ENCODE data around the gene NCOA3.

NCOA3 gene

DNA sequence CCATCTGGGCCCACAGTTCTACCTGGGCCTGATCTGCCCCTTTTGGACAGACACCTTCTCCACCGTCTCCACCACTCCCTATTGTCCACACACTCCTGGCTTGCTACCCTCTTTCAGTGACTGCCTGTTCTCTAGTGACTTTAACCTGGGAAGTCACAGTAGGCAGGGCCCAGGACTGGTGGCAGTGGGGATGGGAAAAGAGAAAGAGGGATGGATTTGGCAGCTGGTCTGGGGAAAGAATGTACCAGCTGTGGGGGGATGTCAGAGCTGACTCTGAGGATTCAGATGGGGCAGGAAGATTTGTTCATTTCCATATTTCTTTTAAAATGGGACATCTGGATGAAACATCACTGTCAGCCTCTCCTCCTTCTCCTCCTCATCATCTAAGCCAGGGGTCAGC, 198.1 kb downstream of the NCOA3 start:
- in situ Hi-C loops (cut with MboI; ENCODE audit: low pct_unique_long_range_greater_than_20kb, low sequenced_read_pairs, unreplicated experiment), result loop anchor here (25.0 kb wide), 1 partner anchor 912 kb away; no protein-coding TSS in a partner anchor
- DNase-seq (ENCODE audit: low spot score), result no peak
- TF ChIP-seq, protein P1, sequence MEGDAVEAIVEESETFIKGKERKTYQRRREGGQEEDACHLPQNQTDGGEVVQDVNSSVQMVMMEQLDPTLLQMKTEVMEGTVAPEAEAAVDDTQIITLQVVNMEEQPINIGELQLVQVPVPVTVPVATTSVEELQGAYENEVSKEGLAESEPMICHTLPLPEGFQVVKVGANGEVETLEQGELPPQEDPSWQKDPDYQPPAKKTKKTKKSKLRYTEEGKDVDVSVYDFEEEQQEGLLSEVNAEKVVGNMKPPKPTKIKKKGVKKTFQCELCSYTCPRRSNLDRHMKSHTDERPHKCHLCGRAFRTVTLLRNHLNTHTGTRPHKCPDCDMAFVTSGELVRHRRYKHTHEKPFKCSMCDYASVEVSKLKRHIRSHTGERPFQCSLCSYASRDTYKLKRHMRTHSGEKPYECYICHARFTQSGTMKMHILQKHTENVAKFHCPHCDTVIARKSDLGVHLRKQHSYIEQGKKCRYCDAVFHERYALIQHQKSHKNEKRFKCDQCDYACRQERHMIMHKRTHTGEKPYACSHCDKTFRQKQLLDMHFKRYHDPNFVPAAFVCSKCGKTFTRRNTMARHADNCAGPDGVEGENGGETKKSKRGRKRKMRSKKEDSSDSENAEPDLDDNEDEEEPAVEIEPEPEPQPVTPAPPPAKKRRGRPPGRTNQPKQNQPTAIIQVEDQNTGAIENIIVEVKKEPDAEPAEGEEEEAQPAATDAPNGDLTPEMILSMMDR (IDR thresholded peaks at IDR 0.05; ENCODE audit: extremely low read depth, insufficient read depth, missing control alignments), result no peak

DNA sequence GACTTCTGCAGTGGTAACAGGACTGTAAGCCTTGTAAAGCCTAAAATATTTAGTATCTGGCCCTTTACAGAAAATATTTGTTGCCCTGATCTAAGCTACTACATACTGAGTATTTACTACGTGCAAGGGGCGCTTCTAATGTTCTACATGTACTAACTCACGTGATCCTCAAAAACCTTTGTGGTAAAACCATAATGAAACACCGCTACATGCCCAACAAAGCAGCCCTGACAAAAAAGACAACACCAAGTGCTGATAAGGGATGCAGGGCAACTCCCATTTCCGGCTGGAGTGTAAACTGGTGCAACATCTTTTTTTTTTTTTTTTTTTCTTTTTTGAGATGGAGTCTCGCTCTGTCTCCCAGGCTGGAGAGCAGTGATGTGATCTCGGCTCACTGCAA, 198.6 kb downstream of the NCOA3 start:
- in situ Hi-C loops (cut with MboI; ENCODE audit: low pct_unique_long_range_greater_than_20kb, low sequenced_read_pairs, unreplicated experiment), result loop anchor here (25.0 kb wide), 1 partner anchor 912 kb away; no protein-coding TSS in a partner anchor
- no peak for DNase-seq (ENCODE audit: low spot score)
- TF ChIP-seq, protein P1 (IDR thresholded peaks at IDR 0.05; ENCODE audit: extremely low read depth, insufficient read depth, missing control alignments), result no peak

DNA sequence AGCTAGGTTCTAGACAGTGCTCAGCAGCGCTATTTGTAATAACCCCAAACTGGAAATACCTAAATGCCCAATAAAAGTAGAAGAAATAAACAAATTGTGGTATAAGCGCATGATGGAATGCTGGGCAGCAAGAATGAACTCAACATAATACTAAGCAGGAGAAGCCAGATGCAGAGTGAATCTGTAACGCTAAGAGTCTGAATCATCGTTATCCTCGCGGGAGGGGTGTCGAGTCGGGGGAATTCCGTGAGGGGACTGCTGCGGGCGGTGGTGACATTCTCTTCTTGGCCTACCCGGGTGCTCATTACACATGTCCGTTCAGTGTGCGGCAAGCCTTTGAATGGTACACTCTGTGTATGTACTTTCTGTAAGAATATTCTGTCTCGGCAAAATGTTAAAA, 199.9 kb downstream of the NCOA3 start:
- DNase-seq (ENCODE audit: low spot score), result no peak
- TF ChIP-seq, protein P1 (IDR thresholded peaks at IDR 0.05; ENCODE audit: extremely low read depth, insufficient read depth, missing control alignments), result no peak
- in situ Hi-C loops (cut with MboI; ENCODE audit: low pct_unique_long_range_greater_than_20kb, low sequenced_read_pairs, unreplicated experiment), result loop anchor here (25.0 kb wide), 1 partner anchor 911 kb away; no protein-coding TSS in a partner anchor

DNA sequence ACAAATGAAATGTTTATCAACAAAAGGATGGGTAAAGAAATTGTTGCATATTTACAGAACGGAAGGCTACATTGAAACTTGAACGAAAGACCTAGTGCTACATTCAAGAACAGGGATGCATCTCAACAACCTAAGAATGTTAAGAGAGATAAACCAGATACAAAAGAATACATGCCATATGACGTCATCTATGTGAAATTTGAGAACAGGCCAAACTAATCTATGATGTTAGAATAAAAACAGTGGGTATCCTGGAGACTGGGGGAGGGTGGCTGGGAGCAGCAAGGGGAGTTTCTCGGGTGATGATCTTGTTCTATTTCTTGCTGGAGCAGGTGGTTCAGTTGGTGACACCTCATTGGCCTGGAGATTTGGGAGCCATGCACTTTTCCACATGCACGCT, 202.1 kb downstream of the NCOA3 start:
- no peak for DNase-seq (ENCODE audit: low spot score)
- TF ChIP-seq, protein P1 (IDR thresholded peaks at IDR 0.05; ENCODE audit: extremely low read depth, insufficient read depth, missing control alignments), result no peak
- in situ Hi-C loops (cut with MboI; ENCODE audit: low pct_unique_long_range_greater_than_20kb, low sequenced_read_pairs, unreplicated experiment), result loop anchor here (25.0 kb wide), 1 partner anchor 909 kb away; no protein-coding TSS in a partner anchor

DNA sequence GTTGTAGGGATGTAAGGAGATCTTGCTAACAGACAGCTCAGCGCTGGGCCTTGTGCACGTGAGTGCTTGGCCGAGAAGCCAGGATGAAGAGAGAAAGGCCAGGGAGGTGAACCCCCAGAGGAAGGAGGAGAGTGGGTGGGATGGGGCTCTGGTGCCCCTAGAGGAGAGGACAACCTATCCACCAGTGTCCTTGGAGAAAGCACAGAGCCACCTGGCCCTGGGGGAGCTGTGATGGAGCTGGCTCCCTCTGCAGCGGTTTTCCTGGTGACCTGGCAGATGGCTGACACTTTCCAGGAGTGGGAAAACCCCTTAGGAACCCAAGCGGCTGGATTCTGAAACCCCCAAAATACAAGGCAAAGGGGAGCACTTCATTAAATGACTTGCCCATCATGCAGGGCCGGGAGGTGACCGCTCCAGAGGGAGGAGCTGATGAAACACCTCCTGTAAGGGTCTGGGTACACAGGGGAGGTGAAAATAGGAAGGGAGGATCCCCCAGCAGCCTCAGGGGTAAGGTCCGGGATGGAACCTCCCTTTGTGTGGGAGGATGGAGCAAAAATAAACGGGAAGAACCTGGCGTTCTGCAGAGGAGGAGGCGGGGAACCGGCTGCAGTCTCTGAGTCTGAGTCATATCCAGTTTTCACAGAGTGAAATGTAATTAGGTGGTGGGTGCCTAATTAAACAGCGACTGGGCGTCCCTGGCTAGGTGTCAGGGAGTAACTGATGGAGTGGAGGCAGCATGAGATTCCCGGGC, 203.2 kb downstream of the NCOA3 start:
- in situ Hi-C loops (cut with MboI; ENCODE audit: low pct_unique_long_range_greater_than_20kb, low sequenced_read_pairs, unreplicated experiment), result loop anchor here (25.0 kb wide), 1 partner anchor 907 kb away; no protein-coding TSS in a partner anchor
- DNase-seq (ENCODE audit: low spot score), result no peak

DNA sequence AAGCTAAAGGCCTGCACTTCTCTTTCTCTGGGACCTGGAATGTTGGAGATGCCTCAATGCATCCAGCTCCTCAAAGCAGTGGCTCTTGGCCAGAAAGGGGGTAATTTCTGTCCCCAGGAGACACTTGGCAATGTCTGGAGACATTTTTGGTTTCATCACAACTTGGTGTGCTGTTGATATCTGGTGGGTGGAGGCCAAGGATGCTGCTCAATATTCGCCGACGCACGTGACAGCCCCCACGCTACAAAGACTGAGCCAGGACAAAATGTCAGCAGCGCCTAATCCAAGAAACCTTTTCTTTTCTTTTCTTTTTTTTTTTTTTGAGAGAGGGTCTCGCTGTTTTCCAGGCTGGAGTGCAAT, 203.8 kb downstream of the NCOA3 start:
- no peak for DNase-seq (ENCODE audit: low spot score)
- in situ Hi-C loops (cut with MboI; ENCODE audit: low pct_unique_long_range_greater_than_20kb, low sequenced_read_pairs, unreplicated experiment), result loop anchor here (25.0 kb wide), 1 partner anchor 907 kb away; no protein-coding TSS in a partner anchor
- TF ChIP-seq, protein P1 (IDR thresholded peaks at IDR 0.05; ENCODE audit: extremely low read depth, insufficient read depth, missing control alignments), result no peak

More for the DNA sequence above, 203.2 kb downstream of the NCOA3 start:
- TF ChIP-seq, protein P1 (IDR thresholded peaks at IDR 0.05; ENCODE audit: extremely low read depth, insufficient read depth, missing control alignments), result no peak

All from GM13977 (cell line).